HepG2 (cell line): ENCODE data around the gene SEPTIN12. TPM values are rescaled to one million over a fixed set of nuclear protein-coding genes. Genes with fewer than 3 reads are reported as not detected.

Experiments used
- CEBPG ChIP-seq: IDR thresholded peaks from 2 replicates; pipeline ENCODE4 v1.6.1; 2016
- DNMT3B ChIP-seq: conservative IDR thresholded peaks from 2 replicates; pipeline ENCODE4 v1.6.1; 2016; ENCODE audit warnings: missing biosample characterization, control low read depth
- ELF4 ChIP-seq: sonication (generic); formaldehyde crosslinking; IDR thresholded peaks from 2 replicates; pipeline ENCODE4 v1.5.0; 2020; ENCODE audit warnings: missing genetic modification reagents, mild to moderate bottlenecking, moderate library complexity, borderline replicate concordance
- ETV5 ChIP-seq: IDR thresholded peaks from 2 replicates; pipeline ENCODE4 v1.6.1; 2018; ENCODE audit warnings: missing biosample characterization, missing genetic modification reagents, inconsistent platforms, borderline replicate concordance
- LCORL ChIP-seq, 2 experiments: fragments of 450-650 bp in 1 of 2; sonication (generic) in 1 of 2; formaldehyde crosslinking in 1 of 2; IDR thresholded peaks; 2 replicates each; pipeline versions ENCODE4 v1.5.0 to v1.6.1; 2017 to 2020; ENCODE audit warnings: antibody characterized with exemption in 1 of 2, missing genetic modification reagents in 1 of 2
- NFRKB ChIP-seq: fragments of 450-650 bp; IDR thresholded peaks from 2 replicates; pipeline ENCODE4 v1.6.1; 2017
- RELA ChIP-seq: sonication (generic); formaldehyde crosslinking; IDR thresholded peaks from 2 replicates; pipeline ENCODE4 v1.4.0; 2020; ENCODE audit warnings: missing genetic modification reagents
- RORA ChIP-seq: sonication (generic); formaldehyde crosslinking; IDR thresholded peaks from 2 replicates; pipeline ENCODE4 v1.5.0; 2020; ENCODE audit warnings: mild to moderate bottlenecking, missing genetic modification reagents, moderate library complexity
- RXRB ChIP-seq: IDR thresholded peaks from 2 replicates; pipeline ENCODE4 v1.6.1; 2016; ENCODE audit warnings: borderline replicate concordance, missing genetic modification reagents, missing compliant biosample characterization
- SOX13 ChIP-seq, 3 experiments: fragments of 450-650 bp in 1 of 3; sonication (generic) in 1 of 3; formaldehyde crosslinking in 1 of 3; IDR thresholded peaks in 2 of 3; conservative IDR thresholded peaks in 1 of 3; 2 replicates each; pipeline versions ENCODE4 v1.5.0 to v1.6.1; 2016 to 2020; ENCODE audit warnings: antibody characterized with exemption in 1 of 3, mild to moderate bottlenecking in 1 of 3, missing compliant biosample characterization in 1 of 3, missing genetic modification reagents in 1 of 3, moderate library complexity in 1 of 3
- STAG1 ChIP-seq: sonication (generic); formaldehyde crosslinking; IDR thresholded peaks from 2 replicates; pipeline ENCODE4 v1.4.0; 2020; ENCODE audit warnings: missing genetic modification reagents
- ZEB1 ChIP-seq: IDR thresholded peaks from 2 replicates; pipeline ENCODE4 v1.6.1; 2012; ENCODE audit warnings: mild to moderate bottlenecking, low read depth, inconsistent platforms; ENCODE audit not compliant: insufficient replicate concordance
- ZNF235 ChIP-seq: sonication (generic); formaldehyde crosslinking; IDR thresholded peaks from 2 replicates; pipeline ENCODE4 v1.8.1; 2023; ENCODE audit warnings: mild to moderate bottlenecking, missing genetic modification reagents, borderline replicate concordance
- ZNF292 ChIP-seq: sonication (generic); formaldehyde crosslinking; IDR thresholded peaks from 2 replicates; pipeline ENCODE4 v1.8.1; 2022; ENCODE audit warnings: mild to moderate bottlenecking, low read depth, missing genetic modification reagents, borderline replicate concordance
- ZNF670 ChIP-seq: sonication (generic); formaldehyde crosslinking; IDR thresholded peaks from 2 replicates; pipeline ENCODE4 v1.8.0; 2022; ENCODE audit warnings: mild to moderate bottlenecking, missing genetic modification reagents, borderline replicate concordance
- ZNF788 ChIP-seq: sonication (generic); formaldehyde crosslinking; IDR thresholded peaks from 2 replicates; pipeline ENCODE4 v1.5.0; 2020; ENCODE audit warnings: mild to moderate bottlenecking, missing genetic modification reagents, borderline replicate concordance
- polyA plus RNA-seq, 8 experiments: library from polyadenylated mRNA; depleted of rRNA in 3 of 8; stranded (reverse) in 7 of 8; unstranded in 1 of 8; fragments of >200 nt; fragmentation: Illumina TruSeq in 4 of 8; extraction: Trizol in 4 of 8; gene quantifications; 2 replicates each; pipeline versions ENCODE4 v1.2.1 to v1.2.3, GENCODE V29; 2011 to 2016; ENCODE audit warnings: low read depth in 4 of 8, missing spikeins in 1 of 8, mixed read lengths in 1 of 8; ENCODE audit not compliant: insufficient read depth in 1 of 8
- total RNA-seq, 5 experiments: library from RNA; depleted of rRNA; stranded (reverse); fragments of >200 nt; fragmentation: Illumina TruSeq; extraction: Trizol; gene quantifications; 2 replicates each; pipeline ENCODE4 v1.2.3, GENCODE V29; 2016; ENCODE audit warnings: low read depth in 1 of 5
- TF ChIP-seq, protein P1 (sequence below): sonication (generic); formaldehyde crosslinking; IDR thresholded peaks from 2 replicates; pipeline ENCODE4 v1.4.0; 2020; ENCODE audit warnings: missing genetic modification reagents, borderline replicate concordance
- TF ChIP-seq, protein P2 (sequence below): sonication (generic); formaldehyde crosslinking; IDR thresholded peaks from 2 replicates; pipeline ENCODE4 v1.8.0; 2022; ENCODE audit warnings: missing genetic modification reagents, mild to moderate bottlenecking, borderline replicate concordance
- TF ChIP-seq, protein P3 (sequence below): IDR thresholded peaks from 2 replicates; pipeline ENCODE4 v1.4.0; 2020; ENCODE audit warnings: mild to moderate bottlenecking, missing genetic modification reagents

SEPTIN12 gene
- total and polyA plus RNA-seq, 2 of the 13 experiments (the other 11 are each of a cell fraction or from before 2014, with no cell fraction given), result 0.22 TPM; not detected in 1

DNA sequence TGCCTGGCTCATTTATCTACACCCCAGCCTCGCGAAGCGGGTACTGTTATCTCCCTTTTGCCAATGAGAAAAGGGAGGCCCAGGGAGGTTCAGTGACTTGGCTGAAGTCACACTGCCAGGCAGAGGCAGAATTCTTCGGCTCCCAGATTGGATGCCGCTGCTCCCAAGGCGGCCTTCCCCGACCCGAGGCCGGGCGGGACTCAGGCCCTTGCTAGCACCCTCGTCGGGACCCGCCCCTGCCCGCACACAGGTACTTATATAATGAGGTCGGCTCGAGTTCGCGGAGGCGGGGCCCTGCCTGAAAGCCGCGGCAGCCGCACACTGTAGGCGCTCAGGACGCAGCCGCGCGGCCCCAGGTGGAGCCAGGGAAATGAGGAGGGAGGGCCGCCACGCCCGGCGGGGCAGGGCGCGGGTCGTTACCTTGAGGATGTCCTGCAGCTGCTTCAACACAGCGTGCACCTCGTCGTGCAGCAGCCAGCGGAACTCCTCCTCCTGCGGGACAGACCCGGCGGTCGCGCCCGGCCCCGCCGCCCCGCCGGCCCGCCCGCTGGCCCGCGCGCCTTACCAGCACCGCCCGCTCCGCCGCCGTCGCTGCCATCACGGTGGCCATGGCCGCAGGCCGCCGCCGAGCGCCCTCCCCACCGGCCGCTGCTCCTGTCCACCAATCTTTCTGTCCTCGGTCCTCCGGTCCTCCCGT lies 14.0 kb upstream of the SEPTIN12 start, which contains the start of gene ROGDI (continued):
- TF ChIP-seq ZNF670 (CRISPR knock-in tag) (0 out of 2 replicates have a peak, but pooled peaks have one; percentile 34), ZNF788 (CRISPR knock-in tag) (peak; percentile 30; the same call in 1 of the 2 replicates), RXRB (CRISPR knock-in tag) (peak; percentile 98), ZNF235 (CRISPR knock-in tag) (peak; percentile 20; the same call in 1 of the 2 replicates), ZEB1 (peak; percentile 85), RORA (CRISPR knock-in tag) (no peak), LCORL (IDR thresholded peaks at IDR 0.05) (no peak), LCORL (CRISPR knock-in tag; IDR thresholded peaks at IDR 0.05) (peak; percentile 28; the same call in 1 of the 2 replicates), ETV5 (CRISPR knock-in tag) (peak; percentile 24; the same call in 1 of the 2 replicates), SOX13 (IDR thresholded peaks at IDR 0.05) (0 out of 2 replicates have a peak, but pooled peaks have one; percentile 7), SOX13 (CRISPR knock-in tag; conservative IDR thresholded peaks at IDR 0.05 in 1 of 2, IDR thresholded peaks at IDR 0.05 in 1 of 2) (peak in 1 of 2 experiments; percentile 17; a peak in 1 of 4 replicates), DNMT3B (CRISPR knock-in tag) (no peak), RELA (0 out of 2 replicates have a peak, but pooled peaks have one; percentile 35), NFRKB (no peak), ZNF292 (0 out of 2 replicates have a peak, but pooled peaks have one; percentile 27), ELF4 (CRISPR knock-in tag) (no peak), CEBPG (CRISPR knock-in tag) (0 out of 2 replicates have a peak, but pooled peaks have one; percentile 9), STAG1 (CRISPR knock-in tag) (peak; percentile 18; the same call in 1 of the 2 replicates)
- TF ChIP-seq, protein P1, sequence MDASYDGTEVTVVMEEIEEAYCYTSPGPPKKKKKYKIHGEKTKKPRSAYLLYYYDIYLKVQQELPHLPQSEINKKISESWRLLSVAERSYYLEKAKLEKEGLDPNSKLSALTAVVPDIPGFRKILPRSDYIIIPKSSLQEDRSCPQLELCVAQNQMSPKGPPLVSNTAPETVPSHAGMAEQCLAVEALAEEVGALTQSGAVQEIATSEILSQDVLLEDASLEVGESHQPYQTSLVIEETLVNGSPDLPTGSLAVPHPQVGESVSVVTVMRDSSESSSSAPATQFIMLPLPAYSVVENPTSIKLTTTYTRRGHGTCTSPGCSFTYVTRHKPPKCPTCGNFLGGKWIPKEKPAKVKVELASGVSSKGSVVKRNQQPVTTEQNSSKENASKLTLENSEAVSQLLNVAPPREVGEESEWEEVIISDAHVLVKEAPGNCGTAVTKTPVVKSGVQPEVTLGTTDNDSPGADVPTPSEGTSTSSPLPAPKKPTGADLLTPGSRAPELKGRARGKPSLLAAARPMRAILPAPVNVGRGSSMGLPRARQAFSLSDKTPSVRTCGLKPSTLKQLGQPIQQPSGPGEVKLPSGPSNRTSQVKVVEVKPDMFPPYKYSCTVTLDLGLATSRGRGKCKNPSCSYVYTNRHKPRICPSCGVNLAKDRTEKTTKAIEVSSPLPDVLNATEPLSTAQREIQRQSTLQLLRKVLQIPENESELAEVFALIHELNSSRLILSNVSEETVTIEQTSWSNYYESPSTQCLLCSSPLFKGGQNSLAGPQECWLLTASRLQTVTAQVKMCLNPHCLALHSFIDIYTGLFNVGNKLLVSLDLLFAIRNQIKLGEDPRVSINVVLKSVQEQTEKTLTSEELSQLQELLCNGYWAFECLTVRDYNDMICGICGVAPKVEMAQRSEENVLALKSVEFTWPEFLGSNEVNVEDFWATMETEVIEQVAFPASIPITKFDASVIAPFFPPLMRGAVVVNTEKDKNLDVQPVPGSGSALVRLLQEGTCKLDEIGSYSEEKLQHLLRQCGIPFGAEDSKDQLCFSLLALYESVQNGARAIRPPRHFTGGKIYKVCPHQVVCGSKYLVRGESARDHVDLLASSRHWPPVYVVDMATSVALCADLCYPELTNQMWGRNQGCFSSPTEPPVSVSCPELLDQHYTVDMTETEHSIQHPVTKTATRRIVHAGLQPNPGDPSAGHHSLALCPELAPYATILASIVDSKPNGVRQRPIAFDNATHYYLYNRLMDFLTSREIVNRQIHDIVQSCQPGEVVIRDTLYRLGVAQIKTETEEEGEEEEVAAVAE, result no peak
- TF ChIP-seq, protein P2, sequence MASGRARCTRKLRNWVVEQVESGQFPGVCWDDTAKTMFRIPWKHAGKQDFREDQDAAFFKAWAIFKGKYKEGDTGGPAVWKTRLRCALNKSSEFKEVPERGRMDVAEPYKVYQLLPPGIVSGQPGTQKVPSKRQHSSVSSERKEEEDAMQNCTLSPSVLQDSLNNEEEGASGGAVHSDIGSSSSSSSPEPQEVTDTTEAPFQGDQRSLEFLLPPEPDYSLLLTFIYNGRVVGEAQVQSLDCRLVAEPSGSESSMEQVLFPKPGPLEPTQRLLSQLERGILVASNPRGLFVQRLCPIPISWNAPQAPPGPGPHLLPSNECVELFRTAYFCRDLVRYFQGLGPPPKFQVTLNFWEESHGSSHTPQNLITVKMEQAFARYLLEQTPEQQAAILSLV (CRISPR knock-in tag), result 0 out of 2 replicates have a peak, but pooled peaks have one; percentile 46
- TF ChIP-seq, protein P3, sequence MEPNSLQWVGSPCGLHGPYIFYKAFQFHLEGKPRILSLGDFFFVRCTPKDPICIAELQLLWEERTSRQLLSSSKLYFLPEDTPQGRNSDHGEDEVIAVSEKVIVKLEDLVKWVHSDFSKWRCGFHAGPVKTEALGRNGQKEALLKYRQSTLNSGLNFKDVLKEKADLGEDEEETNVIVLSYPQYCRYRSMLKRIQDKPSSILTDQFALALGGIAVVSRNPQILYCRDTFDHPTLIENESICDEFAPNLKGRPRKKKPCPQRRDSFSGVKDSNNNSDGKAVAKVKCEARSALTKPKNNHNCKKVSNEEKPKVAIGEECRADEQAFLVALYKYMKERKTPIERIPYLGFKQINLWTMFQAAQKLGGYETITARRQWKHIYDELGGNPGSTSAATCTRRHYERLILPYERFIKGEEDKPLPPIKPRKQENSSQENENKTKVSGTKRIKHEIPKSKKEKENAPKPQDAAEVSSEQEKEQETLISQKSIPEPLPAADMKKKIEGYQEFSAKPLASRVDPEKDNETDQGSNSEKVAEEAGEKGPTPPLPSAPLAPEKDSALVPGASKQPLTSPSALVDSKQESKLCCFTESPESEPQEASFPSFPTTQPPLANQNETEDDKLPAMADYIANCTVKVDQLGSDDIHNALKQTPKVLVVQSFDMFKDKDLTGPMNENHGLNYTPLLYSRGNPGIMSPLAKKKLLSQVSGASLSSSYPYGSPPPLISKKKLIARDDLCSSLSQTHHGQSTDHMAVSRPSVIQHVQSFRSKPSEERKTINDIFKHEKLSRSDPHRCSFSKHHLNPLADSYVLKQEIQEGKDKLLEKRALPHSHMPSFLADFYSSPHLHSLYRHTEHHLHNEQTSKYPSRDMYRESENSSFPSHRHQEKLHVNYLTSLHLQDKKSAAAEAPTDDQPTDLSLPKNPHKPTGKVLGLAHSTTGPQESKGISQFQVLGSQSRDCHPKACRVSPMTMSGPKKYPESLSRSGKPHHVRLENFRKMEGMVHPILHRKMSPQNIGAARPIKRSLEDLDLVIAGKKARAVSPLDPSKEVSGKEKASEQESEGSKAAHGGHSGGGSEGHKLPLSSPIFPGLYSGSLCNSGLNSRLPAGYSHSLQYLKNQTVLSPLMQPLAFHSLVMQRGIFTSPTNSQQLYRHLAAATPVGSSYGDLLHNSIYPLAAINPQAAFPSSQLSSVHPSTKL (CRISPR knock-in tag), result peak; percentile 23; the same call in 1 of the 2 replicates
